GM18517 (cell line): ENCODE data around the gene ADCY7.

Experiments
- ATAC-seq: cut with Tn5 transposase; IDR thresholded peaks from one replicate; pipeline ENCODE4 v1.9.1; 2021; ENCODE audit warnings: mild to moderate bottlenecking, moderate library complexity; ENCODE audit not compliant: unreplicated experiment

Gene ADCY7

GRCh38 chr16:50265716-50266336 lies 525 bp upstream of the ADCY7 start:
- no peak for ATAC-seq

- ATAC-seq: no peak
Measured at GRCh38 chr16:50267151-50267631, 840 bp downstream of the ADCY7 start.

- no peak for ATAC-seq
Measured at GRCh38 chr16:50267651-50268050, 1.3 kb downstream of the ADCY7 start.

- no peak for ATAC-seq
Measured at GRCh38 chr16:50268352-50268751, 2.0 kb downstream of the ADCY7 start.

- no peak for ATAC-seq
Measured at GRCh38 chr16:50269061-50269705, 2.8 kb downstream of the ADCY7 start.

- no peak for ATAC-seq
Measured at GRCh38 chr16:50269769-50270509, 3.6 kb downstream of the ADCY7 start.

- ATAC-seq: no peak
Measured at GRCh38 chr16:50270510-50271147, 4.3 kb downstream of the ADCY7 start.

GRCh38 chr16:50271148-50272041 lies 5.0 kb downstream of the ADCY7 start:
- no peak for ATAC-seq

- ATAC-seq: no peak
Measured at GRCh38 chr16:50272111-50272571, 5.8 kb downstream of the ADCY7 start.

- ATAC-seq: no peak
Measured at GRCh38 chr16:50272687-50273381, 6.5 kb downstream of the ADCY7 start.

- no peak for ATAC-seq
Measured at GRCh38 chr16:50273382-50273690, 7.0 kb downstream of the ADCY7 start.

- ATAC-seq: peak; percentile 72
Measured at GRCh38 chr16:50273888-50274325, 7.6 kb downstream of the ADCY7 start.

- peak; percentile 29 for ATAC-seq
Measured at GRCh38 chr16:50274326-50275097, 8.2 kb downstream of the ADCY7 start.

GRCh38 chr16:50275098-50275415 lies 8.7 kb downstream of the ADCY7 start:
- ATAC-seq: no peak

- no peak for ATAC-seq
Measured at GRCh38 chr16:50275428-50276325, 9.3 kb downstream of the ADCY7 start.

GRCh38 chr16:50276326-50276640 lies 9.9 kb downstream of the ADCY7 start:
- ATAC-seq: no peak

GRCh38 chr16:50276801-50277555 lies 10.6 kb downstream of the ADCY7 start:
- ATAC-seq: no peak

- no peak for ATAC-seq
Measured at GRCh38 chr16:50278251-50278650, 11.9 kb downstream of the ADCY7 start.
